CD4-positive, alpha-beta T cell treated with Interleukin-1 beta for 1 hour (primary cell): ENCODE data around the gene ZNF688.
"Not testable (repeated sequence)": the region's sequence is repeated elsewhere in the genome, so short reads cannot be mapped to it uniquely, and the experiment has no call there.

Experiments
- DNase-seq, 2 donors: peaks; one replicate each; pipeline ENCODE4 v3.0.0-alpha.2; 2020 to 2022

Gene ZNF688

GRCh38 chr16:30555315-30556124 is 16.0 kb downstream of the ZNF688 start:
- no peak for DNase-seq

DNA sequence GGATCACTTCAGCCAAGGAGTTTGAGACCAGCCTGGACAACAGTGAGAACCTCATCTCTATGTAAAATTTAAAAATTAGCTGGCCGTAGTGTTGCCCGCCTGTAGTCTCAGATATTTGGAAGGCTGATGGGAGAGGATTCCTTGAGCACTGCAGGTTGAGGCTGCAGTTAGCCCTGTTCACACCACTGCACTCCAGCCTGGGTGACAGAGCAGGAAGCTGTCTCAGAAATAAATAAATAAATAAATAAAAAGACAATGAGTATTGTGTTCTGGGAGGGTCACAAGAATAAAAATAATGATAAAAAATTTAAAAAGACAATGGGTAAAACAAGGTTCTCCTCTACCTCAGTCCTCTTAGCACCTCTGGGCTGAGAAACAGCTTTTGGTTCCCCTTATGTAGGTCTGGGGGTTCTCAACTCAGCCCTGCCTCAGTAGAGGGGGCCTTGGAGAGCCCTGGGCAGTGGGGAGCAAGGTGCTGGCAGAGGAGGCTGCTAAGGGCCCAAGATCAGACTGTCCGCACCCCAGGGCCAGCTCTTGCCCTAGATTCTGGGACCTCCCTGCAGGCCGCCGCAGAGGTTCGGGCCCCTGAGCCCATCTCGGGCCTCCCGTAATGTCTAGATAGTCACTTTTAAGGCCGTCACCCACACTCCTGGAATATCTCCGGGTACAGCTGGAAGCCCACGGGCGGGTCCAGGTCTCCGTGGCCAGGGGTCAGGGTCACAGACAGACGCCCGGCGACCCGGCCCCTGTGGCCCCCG is 16.8 kb downstream of the ZNF688 start:
- DNase-seq, result no peak

DNA sequence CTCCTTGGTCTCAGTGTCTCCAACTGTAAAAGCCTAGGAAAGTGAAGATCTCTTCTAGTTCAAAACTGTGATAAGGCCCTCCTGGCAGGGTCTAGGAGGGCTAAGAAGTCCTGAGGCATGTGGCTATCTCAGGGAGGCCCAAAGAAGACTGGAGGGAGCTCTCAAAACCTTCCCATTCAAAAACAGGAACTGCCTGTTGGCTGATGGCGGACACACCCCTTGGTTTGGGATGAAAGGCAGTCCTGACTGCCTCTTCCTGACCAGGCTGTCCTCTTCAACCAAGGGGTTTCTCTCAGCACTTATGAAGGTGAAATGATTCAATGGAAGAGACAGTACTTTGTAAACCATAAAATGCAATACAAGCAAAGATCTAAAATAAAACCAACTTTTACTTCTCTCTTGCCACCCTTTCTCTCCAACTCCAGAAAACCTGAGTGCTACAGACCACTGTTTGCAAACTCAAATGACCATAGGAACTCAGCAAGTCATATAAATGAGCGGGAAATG is 18.1 kb downstream of the ZNF688 start:
- no peak for DNase-seq

DNA sequence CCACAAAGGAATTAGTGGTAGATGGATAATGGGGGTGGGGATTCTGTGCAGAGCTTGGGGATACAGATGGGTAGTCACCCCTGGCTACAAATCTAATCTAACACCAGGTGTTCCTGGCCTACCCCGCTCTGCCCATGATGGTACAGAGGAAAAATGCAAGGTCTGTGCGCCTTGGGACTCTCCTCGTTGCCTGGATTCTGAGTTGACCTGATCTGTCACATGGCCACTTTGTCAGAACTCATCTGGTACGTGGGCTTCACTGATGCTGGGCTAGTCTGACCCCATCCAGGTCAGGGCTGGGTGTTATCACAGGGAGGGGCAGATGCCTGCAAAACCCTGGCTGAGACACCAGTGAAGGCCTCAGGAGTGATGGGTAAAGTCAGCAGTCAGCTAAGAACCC is 18.6 kb downstream of the ZNF688 start:
- DNase-seq, result no peak

DNA sequence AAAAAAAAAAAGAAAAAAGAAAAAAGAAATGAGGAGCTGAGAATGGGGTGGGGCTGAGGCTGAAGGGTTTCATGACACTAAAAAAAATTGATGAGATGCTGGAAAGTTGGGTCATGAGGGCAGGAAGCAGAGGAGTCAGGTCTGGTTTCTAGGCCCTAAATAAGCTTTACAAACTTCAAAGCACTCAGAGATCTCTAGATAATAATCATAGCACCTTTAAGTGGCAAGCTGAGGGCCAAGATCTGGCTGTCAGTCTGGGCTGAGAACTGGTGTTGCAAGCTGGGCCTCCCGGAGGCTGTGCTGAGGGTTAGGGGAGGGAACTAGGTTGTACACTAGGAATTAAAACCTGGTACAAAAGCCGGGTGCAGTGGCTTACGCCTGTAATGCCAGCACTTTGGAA is 19.7 kb downstream of the ZNF688 start:
- DNase-seq, result peak; percentile 66 to 84

DNA sequence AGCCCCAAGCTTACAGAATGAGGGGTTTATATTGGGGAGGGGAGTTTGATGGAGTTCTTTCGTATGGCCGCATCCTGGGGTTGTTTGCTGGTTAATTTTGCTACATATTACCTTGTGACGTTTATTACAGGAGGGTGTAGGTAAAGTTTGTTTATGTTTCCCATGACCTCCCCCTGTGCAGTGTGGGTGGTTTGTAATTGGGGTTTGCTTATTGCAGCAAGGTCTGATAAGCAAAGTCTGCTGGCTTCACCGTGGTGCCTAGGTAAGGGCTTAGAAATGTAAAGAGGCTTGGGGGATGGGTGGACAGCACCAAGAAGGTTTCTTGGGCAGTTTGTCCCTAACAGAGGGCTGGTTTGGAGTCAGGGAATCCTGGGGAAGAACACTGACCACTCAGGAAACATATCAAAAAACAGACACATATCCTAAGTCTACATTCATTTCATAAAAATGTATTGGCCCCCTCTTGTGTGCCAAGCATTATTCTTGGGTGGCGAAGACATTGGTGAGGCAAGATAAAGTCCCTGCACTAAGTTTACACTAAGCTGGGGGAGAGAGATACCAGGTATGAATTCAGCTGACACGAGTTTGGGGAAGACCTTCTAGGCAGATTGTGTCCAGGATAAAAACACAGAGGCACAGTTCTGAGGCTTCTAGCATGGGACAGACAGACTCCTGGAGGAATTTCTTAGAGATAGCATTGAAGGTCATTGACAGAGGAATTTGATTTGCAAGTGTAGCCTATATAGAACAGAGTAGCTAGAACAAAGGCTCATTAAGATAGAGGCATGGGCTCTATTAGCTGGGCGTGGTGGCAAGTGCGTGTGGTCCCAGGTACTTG is 22.9 kb downstream of the ZNF688 start:
- DNase-seq, result no peak

- DNase-seq, result no peak
Measured at GRCh38 chr16:30546115-30546514, 25.4 kb downstream of the ZNF688 start.

- DNase-seq, result no peak
Measured at GRCh38 chr16:30543067-30543466, 28.4 kb downstream of the ZNF688 start.

DNA sequence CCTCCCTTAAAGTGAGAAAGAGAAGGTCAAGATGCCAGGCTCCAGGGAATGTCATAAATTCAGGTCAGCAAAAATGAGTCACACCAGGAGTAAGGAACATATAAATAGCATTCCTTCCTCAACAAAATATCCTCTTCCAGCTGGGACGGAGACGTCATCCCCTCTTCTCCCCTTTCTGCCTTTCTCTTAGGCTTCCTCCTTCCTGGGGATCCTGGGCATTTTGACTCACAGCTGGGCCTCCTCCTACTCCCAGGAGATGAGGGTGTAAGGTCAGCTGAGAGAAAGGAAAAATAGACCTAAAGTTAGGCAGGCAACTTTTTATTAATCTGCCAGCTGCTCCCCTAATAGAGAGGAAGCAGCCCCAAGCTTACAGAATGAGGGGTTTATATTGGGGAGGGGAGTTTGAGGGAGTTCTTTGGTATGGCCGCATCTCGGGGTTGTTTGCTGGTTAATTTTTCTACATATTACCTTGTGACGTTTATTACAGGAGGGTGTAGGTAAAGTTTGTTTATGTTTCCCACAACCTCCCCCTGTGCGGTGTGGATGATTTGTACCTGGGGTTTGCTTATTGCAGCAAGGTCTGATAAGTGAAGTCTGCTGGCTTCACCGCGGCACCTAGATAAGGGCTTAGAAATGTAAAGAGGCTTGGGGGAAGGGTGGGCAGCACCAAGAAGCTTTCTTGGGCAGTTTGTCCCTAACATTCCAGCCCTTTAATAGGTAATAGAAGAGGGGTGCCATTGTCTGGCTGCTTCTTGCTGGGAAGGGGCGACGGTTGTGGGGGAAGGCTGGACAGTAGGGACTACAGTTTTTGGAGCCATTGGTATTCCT is 29.8 kb downstream of the ZNF688 start:
- no peak for DNase-seq

DNA sequence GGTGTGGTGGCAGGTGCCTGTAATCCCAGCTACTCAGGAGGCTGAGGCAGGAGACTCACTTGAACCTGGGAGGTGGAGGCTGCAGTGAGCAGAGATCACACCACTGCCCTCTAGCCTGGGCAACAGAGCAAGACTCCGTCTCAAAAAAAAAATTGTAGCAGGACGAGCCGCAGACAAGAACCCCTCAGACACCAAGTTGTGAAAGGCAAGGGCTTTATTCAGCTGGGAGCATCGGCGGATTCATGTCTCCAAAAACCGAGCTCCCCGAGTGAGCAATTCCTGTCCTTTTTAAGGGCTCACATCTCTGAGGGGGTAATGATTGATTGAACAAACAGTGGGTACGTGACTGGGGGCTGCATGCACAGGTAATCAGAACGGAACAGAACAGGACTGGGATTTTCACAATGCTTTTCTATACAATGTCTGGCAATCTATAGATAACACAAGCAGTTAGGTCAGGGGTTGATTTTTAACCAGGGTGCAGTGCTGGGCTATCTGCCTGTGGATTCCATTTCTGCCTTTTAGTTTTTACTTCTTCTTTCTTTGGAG is 30.5 kb downstream of the ZNF688 start:
- not testable (repeated sequence) for DNase-seq

GRCh38 chr16:30539986-30540526 is 31.5 kb downstream of the ZNF688 start:
- DNase-seq, result not testable (repeated sequence)

DNA sequence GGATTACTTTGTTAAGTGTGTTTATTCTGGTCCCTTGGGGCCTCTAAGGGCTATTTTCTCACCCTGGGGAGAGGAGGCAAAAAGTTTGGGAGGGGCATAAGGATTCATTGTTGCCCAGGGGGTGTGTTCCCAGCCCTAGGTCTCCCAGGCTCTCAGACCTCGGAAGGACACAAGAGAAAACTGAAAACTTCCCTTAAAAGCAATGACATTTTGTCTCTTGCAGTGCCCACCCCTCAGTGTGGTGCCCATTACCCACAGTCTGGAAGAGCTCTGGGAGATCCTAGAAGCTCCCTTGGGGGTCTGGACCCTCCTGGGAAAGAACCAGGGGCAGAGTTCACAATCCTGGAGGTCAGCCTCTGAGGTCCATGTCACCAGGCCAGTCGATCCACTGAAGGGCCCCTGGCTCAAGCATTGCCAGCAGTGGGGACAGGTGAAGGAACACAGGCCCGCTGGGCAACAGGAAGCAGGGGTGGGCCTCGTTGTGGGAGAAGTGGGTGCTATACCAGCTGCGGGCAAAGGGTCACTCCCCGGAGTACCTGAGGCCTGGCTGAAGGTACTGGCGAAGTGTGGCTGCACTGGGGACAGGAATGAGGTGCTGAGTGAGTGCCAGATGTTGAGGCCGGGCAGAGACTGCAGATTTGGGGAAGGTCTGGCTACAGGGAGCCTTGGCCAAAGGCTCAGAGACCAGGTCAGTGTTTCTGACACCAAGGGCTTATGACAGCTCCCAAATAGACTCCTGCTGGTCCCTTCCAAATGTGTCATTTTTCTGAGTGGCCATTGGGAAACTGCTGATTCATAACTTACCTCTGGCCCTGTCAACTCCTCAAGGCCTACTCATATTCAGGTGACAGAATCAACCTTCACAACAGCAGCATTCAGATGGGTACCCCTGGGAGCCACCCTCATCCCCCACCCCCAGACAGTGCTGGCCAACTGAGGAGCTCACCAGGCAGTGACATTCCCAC is 32.2 kb downstream of the ZNF688 start:
- no peak for DNase-seq

DNA sequence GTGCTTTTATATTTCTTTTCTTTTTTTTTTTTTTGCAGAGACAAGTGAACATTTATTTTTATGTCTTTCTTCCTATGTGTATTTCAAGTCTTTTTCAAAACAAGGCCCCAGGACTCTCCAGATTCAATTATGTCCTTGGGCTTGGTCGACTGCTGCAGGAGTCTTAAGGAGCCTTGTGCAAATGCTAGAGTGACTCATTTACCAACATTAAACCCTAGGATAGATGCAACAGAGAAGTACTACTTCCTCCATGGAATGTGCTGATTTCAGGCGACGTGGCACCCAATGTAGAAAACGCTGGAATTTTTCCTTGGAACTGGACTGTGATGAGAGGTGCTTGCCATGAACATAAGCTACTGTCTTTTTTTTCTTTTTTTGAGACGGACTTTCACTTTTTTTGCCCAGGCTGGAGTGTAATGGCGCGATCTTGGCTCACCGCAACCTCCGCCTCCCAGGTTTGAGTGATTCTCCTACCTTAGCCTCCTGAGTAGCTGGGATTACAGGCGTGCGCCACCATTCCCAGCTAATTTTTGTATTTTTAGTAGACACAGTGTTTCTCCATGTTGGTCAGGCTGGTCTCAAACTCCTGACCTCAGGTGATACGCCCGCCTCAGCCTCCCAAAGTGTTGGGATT is 35.0 kb downstream of the ZNF688 start:
- not testable (repeated sequence) for DNase-seq

DNA sequence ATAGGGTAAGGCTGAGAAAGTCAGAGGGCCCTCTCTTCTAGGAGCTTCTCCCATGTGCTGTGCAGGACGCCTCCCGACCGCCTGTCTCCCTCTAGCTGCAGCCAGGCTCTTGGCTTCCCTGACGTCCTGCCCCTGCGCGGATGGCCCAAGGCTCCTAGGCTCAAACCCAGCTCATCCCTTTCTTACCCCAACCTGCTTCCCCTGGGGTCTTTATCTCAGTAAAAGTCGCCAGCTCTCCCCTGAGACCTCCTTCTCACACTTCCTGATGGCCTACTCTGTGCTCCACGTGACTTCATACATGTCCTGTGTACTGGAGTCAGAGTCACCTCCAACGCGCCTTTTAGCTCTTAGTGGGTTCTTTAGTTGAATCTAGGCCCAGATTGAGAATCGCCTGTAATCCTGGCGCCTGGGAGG is 35.7 kb downstream of the ZNF688 start:
- peak; percentile 63 to 66 for DNase-seq

- DNase-seq, result no peak
Measured at GRCh38 chr16:30535106-30535776, 36.3 kb downstream of the ZNF688 start.

- peak; percentile 91 to 94 for DNase-seq
Measured at GRCh38 chr16:30534368-30535105, 37.0 kb downstream of the ZNF688 start, which contains the start of gene ZNF747. TSS of gene ZNF747 (minus strand) at chr16:30534858. CDS start at chr16:30534679, 179 bp downstream.

GRCh38 chr16:30533748-30534367 is 37.7 kb downstream of the ZNF688 start:
- peak in 1 of 2 donors; percentile 18 for DNase-seq

GRCh38 chr16:30533146-30533522 is 38.4 kb downstream of the ZNF688 start:
- DNase-seq, result no peak
